PFSK-1 (cell line): Measurements from ENCODE around the gene RASGRP3.
A peak's percentile ranks its signal among the peaks of the same experiment; 100 is the strongest.

Experiments
- FOXP2 ChIP-seq: optimal IDR thresholded peaks from 2 replicates; pipeline ENCODE3; 2011; ENCODE audit warnings: borderline replicate concordance, control low read depth, inconsistent platforms; ENCODE audit not compliant: insufficient read depth; ENCODE audit errors: extremely low read length, extremely low read depth
- POLR2AphosphoS5 ChIP-seq: IDR thresholded peaks from 2 replicates; pipeline ENCODE4 v1.6.1; 2012; ENCODE audit warnings: low read depth, mild to moderate bottlenecking, control low read depth, low read length, moderate library complexity
- SIN3A ChIP-seq: IDR thresholded peaks from 2 replicates; pipeline ENCODE4 v1.6.1; 2012; ENCODE audit warnings: mild to moderate bottlenecking, low read length, moderate library complexity, borderline replicate concordance; ENCODE audit not compliant: insufficient read depth
- TAF1 ChIP-seq: IDR thresholded peaks from 2 replicates; pipeline ENCODE4 v1.6.1; 2012; ENCODE audit warnings: low read length, control low read depth, borderline replicate concordance; ENCODE audit not compliant: insufficient read depth
- TF ChIP-seq, protein P1 (sequence below), 2 experiments: IDR thresholded peaks; 2 replicates each; pipeline versions ENCODE4 v1.6.1 to v1.8.0; 2011 to 2012; ENCODE audit warnings: low read depth in 2 of 2, low read length in 2 of 2, control low read depth in 1 of 2, inconsistent platforms in 1 of 2, mild to moderate bottlenecking in 1 of 2, moderate library complexity in 1 of 2; ENCODE audit not compliant: insufficient read depth in 1 of 2

RASGRP3 gene

DNA sequence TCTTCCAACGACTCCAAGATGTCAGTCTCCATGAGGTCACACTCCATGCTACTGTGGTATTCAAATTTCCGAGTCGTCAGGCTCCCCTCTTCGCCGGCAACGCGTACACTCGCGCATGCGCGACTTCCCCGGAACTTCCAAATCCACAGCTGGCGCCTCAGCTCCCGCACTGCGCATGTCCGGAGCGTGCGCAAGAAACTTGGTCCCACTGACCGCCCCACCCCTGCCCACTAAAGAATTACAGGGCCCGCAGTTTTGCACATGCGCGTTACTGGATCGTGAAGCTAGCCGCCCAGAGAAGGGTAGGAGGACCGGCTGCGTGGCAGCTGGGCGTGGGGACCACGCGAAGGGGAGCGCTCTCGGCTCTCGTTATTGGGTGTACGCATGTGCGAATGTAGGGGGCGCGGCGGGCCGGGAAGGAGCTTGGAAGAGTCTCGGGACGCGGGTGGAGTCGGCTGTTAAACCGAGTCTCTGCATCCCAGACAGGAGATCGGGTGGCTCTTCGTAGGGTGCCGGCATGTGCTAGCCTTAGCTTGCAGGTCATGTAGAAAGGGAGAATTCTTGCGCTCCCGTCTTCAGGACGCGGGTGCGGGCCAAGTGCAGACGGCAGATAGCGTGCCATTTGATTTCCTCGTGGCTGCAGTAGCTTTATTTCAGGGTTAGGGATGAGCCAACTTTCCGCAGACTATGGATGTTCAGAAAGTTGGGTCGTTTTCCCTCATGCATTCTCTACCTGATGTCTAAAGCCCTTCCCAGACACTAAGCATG lies 122.9 kb downstream of the RASGRP3 start, which contains the start of gene FAM98A:
Gene FAM98A (minus strand): TSS at position 125 of the 768 bp plus-strand sequence. CDS start 78 bp downstream, at position 47.
- TF ChIP-seq, protein P1, sequence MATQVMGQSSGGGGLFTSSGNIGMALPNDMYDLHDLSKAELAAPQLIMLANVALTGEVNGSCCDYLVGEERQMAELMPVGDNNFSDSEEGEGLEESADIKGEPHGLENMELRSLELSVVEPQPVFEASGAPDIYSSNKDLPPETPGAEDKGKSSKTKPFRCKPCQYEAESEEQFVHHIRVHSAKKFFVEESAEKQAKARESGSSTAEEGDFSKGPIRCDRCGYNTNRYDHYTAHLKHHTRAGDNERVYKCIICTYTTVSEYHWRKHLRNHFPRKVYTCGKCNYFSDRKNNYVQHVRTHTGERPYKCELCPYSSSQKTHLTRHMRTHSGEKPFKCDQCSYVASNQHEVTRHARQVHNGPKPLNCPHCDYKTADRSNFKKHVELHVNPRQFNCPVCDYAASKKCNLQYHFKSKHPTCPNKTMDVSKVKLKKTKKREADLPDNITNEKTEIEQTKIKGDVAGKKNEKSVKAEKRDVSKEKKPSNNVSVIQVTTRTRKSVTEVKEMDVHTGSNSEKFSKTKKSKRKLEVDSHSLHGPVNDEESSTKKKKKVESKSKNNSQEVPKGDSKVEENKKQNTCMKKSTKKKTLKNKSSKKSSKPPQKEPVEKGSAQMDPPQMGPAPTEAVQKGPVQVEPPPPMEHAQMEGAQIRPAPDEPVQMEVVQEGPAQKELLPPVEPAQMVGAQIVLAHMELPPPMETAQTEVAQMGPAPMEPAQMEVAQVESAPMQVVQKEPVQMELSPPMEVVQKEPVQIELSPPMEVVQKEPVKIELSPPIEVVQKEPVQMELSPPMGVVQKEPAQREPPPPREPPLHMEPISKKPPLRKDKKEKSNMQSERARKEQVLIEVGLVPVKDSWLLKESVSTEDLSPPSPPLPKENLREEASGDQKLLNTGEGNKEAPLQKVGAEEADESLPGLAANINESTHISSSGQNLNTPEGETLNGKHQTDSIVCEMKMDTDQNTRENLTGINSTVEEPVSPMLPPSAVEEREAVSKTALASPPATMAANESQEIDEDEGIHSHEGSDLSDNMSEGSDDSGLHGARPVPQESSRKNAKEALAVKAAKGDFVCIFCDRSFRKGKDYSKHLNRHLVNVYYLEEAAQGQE (IDR thresholded peaks at IDR 0.05; ENCODE audit: insufficient read depth in 1 of 2, low read depth in 2 of 2, low read length in 2 of 2) = peak in 1 of 2 experiments; percentile 51; a peak in 1 of 4 replicates
- TF ChIP-seq TAF1 (peak; percentile 83; the same call in 1 of the 2 replicates), POLR2AphosphoS5 (peak; percentile 71; the same call in 1 of the 2 replicates), SIN3A (peak; percentile 80; the same call in 1 of the 2 replicates), FOXP2 (peak; percentile 38)

DNA sequence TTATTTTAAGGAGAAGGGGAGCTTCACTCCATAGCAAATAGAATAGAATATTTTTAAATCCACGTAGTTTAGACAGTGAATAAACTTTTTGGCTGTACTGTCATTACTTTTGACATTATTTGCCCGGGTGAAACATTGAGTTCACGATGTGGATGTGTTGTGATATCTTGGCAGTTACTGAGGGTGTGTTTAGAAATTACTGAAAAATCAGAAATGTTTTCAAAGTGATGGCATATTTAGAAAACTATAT lies 123.4 kb downstream of the RASGRP3 start:
- TF ChIP-seq, protein P1 (IDR thresholded peaks at IDR 0.05; ENCODE audit: insufficient read depth in 1 of 2, low read depth in 2 of 2, low read length in 2 of 2) = no peak
- no peak for TF ChIP-seq POLR2AphosphoS5
- no peak for TF ChIP-seq FOXP2
- TF ChIP-seq TAF1 = no peak
- no peak for TF ChIP-seq SIN3A

DNA sequence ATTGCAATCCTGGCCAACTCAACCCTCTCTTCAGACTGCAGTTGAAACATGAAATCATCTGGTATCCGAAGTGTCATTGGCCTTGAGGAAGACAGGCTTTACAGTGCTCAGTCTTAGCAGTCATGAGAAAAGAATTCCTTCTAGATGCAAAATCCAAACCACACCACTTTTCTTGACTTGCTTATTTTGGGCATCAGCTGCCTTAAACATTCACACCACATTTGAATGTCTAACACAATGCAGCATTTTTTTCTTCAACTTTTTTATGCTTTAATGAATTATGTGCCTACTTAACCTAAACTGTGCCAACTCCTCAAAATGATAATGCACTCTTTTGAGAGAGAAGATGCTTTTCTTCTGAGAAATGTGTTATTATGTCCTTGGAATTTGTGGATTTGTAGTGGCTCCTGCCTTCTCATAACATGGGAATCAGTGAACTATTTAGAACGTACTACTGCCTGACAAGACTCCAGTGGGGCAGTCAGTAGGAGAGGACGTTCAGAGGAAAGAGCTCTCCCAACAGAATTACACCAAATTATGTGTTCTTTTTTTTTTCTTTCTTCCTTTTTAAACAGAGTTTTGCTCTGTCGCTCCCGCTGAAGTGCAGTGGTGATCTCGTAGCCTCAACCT lies 125.9 kb downstream of the RASGRP3 start:
- TF ChIP-seq TAF1 = no peak
- no peak for TF ChIP-seq FOXP2
- TF ChIP-seq, protein P1 (IDR thresholded peaks at IDR 0.05; ENCODE audit: insufficient read depth in 1 of 2, low read depth in 2 of 2, low read length in 2 of 2) = no peak
- TF ChIP-seq POLR2AphosphoS5 = no peak
- TF ChIP-seq SIN3A = no peak

DNA sequence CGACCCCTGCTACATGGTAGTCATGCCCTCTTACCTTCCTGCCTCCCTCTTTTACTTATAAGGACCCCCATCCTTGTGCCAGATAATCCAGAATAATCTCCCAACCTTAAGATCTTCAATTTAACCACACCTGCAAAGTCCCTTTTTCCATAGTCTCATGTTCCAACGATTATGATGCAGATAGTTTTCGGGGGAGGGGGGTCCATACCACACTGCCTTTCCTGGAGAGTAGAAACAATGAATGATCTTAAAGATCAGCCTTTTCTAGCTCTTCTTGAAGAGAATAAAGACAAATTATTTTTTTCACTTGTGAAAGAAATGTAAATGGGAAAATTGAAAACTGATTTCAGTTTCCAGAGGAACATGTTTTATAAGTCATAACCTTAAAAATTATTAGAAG lies 127.0 kb downstream of the RASGRP3 start:
- TF ChIP-seq, protein P1 (IDR thresholded peaks at IDR 0.05; ENCODE audit: insufficient read depth in 1 of 2, low read depth in 2 of 2, low read length in 2 of 2) = no peak
- TF ChIP-seq SIN3A (no peak), TAF1 (no peak)
